ENCODE results near the gene SIGLECL1. TPM values are rescaled to one million over a fixed set of nuclear protein-coding genes. Genes with fewer than 3 reads are reported as not detected.

Gene SIGLECL1
- total and polyA plus RNA-seq, 9 of the 15 experiments (the other 6 are each of a cell fraction or from before 2014, with no cell fraction given), result not detected

DNA sequence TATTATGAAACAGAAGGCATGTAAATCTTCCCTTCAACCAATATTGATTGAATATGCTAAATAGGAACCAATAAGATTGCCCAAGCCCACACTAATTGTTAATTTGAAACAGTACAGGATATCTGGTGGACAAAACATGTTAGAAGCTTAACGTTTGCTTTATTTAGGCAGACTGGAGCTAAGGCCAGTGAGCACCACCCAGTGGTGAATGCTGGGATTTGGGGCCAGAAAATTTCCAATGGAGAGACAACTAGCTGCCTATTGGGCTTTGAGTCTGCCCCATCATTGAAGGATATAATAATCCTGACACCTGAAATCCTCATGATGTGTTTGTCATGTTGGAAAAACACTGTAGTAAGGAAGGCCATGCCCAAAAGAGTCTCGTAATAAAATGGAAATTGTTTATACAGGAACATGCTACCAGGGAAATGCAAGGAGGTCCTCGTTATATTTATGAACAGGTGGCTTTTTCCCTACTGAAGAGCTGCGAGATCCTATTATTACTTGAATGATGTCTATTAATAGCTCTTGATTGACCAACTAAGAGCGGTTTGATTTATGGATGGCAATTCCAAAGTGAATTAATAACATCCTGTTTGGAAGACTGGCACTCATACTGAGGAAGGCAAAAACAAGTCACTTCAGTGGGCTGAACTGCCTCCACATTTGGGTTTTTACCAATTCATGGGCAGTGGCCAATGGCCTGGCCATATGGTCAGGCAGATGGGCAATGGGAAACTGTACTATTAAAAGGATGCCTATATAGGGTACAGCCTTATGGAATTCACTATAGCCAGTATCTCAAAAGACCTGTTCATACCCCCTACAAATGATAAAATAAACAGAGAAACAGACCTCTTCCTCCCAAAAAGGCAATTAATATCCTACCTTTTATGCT is 8.7 kb downstream of the SIGLECL1 start:
- in situ Hi-C loops (cut with MboI) (loop anchor here (5.0 kb wide), 1 partner anchor 102 kb away; no protein-coding TSS in a partner anchor), intact Hi-C loops (cut with micrococcal nuclease) (loop anchor here (1.0 to 2.0 kb wide), 2 partner anchors 65 to 101 kb away; no protein-coding TSS in a partner anchor)
- H2AFZ ChIP-seq (ENCODE audit: low read depth, low read length), result no peak overlapping the region
- CTCF ChIA-PET (ENCODE audit: low intra/inter-chr PET ratio), result interaction anchor here (1.1 to 2.9 kb wide), 3 partner anchors 82 to 101 kb away, joined by 3 to 34 read pairs (median 4); no protein-coding TSS in a partner anchor
- BruUV-seq (replicated peaks), result no TSS peak
- H3K4me3 ChIP-seq, result no peak overlapping the region
- H3K9me1 ChIP-seq (ENCODE audit: control insufficient read depth, insufficient read depth, low read length), result no peaks in the 10 kb centered on the region
- POLR2A ChIA-PET, result interaction anchor here (1.4 kb wide), 1 partner anchor 9 kb away, joined by 4 read pairs; no protein-coding TSS in a partner anchor
- FAIRE-seq (peak; percentile 87), DNase-seq (ENCODE audit: extremely low read depth in 1 of 4, low spot score in 3 of 4) (peak; percentile 48 to 74 (median 60)), ATAC-seq (peak; percentile 83)
- H4K20me1 ChIP-seq (replicated peaks; ENCODE audit: control insufficient read depth, insufficient read depth, low read length), result no peaks in the 10 kb centered on the region
- 14% methylated on average over 5 of the region's 5 CpGs for WGBS (ENCODE audit: insufficient coverage, low coverage, missing lambda C conversion rate)
- H3K36me3 ChIP-seq (ENCODE audit: control insufficient read depth, insufficient read depth, low read length), result no peaks in the 10 kb centered on the region
- H3K4me2 ChIP-seq (ENCODE audit: insufficient read depth, low read length), result no peak overlapping the region
- peaks cover 4 to 12% of the 10 kb centered on the region in 2 experiments; a peak in 3 of 5 replicates for H3K4me1 ChIP-seq (replicated peaks in 1 of 2; ENCODE audit: control insufficient read depth in 2 of 2, insufficient read depth in 2 of 2, low read length in 2 of 2)
- H3K9me3 ChIP-seq (replicated peaks; ENCODE audit: control insufficient read depth, insufficient read depth, low read depth, low read length), result no peaks in the 10 kb centered on the region
- no peaks in the 10 kb centered on the region for H3K79me2 ChIP-seq (ENCODE audit: control insufficient read depth, insufficient read depth, low read length)
- H3K27me3 ChIP-seq (ENCODE audit: control insufficient read depth in 2 of 2, insufficient read depth in 2 of 2, low read length in 2 of 2), result peaks cover 14 to 18% of the 10 kb centered on the region in 2 experiments; a peak in 4 of 5 replicates
- H3K27ac ChIP-seq (ENCODE audit: extremely low read depth, low read depth, low read length), result no peak overlapping the region
- no peak overlapping the region for H3K9ac ChIP-seq (ENCODE audit: insufficient read depth in 1 of 2, low read depth in 2 of 2, low read length in 2 of 2)
- TF ChIP-seq STAG1 (CRISPR knock-in tag; IDR thresholded peaks at IDR 0.05; ENCODE audit: borderline replicate concordance) (peak; percentile 37; the same call in 1 of the 2 replicates), ARID2 (IDR thresholded peaks at IDR 0.05) (0 out of 2 replicates have a peak, but pooled peaks have one; percentile 55), CREB5 (CRISPR knock-in tag; IDR thresholded peaks at IDR 0.05) (no peak), ZNF274 (IDR thresholded peaks at IDR 0.05; ENCODE audit: borderline replicate concordance, low read depth, low read length) (no peak), ATF1 (CRISPR knock-in tag; IDR thresholded peaks at IDR 0.05) (no peak), ATF1 (tag; IDR thresholded peaks at IDR 0.05) (no peak), ZNF583 (CRISPR knock-in tag; IDR thresholded peaks at IDR 0.05) (no peak), CC2D1A (IDR thresholded peaks at IDR 0.05) (0 out of 2 replicates have a peak, but pooled peaks have one; percentile 47), NFRKB (IDR thresholded peaks at IDR 0.05; ENCODE audit: low read depth) (no peak)
- TF ChIP-seq, protein P1, sequence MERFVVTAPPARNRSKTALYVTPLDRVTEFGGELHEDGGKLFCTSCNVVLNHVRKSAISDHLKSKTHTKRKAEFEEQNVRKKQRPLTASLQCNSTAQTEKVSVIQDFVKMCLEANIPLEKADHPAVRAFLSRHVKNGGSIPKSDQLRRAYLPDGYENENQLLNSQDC (CRISPR knock-in tag; IDR thresholded peaks at IDR 0.05), result no peak
- TF ChIP-seq, protein P2, sequence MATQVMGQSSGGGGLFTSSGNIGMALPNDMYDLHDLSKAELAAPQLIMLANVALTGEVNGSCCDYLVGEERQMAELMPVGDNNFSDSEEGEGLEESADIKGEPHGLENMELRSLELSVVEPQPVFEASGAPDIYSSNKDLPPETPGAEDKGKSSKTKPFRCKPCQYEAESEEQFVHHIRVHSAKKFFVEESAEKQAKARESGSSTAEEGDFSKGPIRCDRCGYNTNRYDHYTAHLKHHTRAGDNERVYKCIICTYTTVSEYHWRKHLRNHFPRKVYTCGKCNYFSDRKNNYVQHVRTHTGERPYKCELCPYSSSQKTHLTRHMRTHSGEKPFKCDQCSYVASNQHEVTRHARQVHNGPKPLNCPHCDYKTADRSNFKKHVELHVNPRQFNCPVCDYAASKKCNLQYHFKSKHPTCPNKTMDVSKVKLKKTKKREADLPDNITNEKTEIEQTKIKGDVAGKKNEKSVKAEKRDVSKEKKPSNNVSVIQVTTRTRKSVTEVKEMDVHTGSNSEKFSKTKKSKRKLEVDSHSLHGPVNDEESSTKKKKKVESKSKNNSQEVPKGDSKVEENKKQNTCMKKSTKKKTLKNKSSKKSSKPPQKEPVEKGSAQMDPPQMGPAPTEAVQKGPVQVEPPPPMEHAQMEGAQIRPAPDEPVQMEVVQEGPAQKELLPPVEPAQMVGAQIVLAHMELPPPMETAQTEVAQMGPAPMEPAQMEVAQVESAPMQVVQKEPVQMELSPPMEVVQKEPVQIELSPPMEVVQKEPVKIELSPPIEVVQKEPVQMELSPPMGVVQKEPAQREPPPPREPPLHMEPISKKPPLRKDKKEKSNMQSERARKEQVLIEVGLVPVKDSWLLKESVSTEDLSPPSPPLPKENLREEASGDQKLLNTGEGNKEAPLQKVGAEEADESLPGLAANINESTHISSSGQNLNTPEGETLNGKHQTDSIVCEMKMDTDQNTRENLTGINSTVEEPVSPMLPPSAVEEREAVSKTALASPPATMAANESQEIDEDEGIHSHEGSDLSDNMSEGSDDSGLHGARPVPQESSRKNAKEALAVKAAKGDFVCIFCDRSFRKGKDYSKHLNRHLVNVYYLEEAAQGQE (IDR thresholded peaks at IDR 0.05; ENCODE audit: borderline replicate concordance), result peak; percentile 88
- TF ChIP-seq, protein P2 (CRISPR knock-in tag; IDR thresholded peaks at IDR 0.05; ENCODE audit: low read depth), result no peak
